Measurements from ENCODE around the gene ALDH1A2.
"Not testable (repeated sequence)": the region's sequence is repeated elsewhere in the genome, so short reads cannot be mapped to it uniquely, and the experiment has no call there.

ALDH1A2 gene

GRCh38 chr15:58014040-58014439 lies 51.5 kb downstream of the ALDH1A2 start:
- Histone ChIP-seq H3K36me3 (replicated peaks; ENCODE audit: low read depth, low read length) (no peaks in the 10 kb centered on the region), H3K4me3 (ENCODE audit: low read length) (no peak overlapping the region), H3K9me3 (ENCODE audit: insufficient read depth, low read length) (no peaks in the 10 kb centered on the region), H3K9ac (ENCODE audit: low read length) (no peak overlapping the region), H3K4me1 (ENCODE audit: low read length) (no peaks in the 10 kb centered on the region), H3K27me3 (ENCODE audit: low read depth, low read length) (peaks cover 5% of the 10 kb centered on the region; the same call in 1 of the 2 replicates), H3K4me2 (ENCODE audit: low read length) (no peak overlapping the region), H4K20me1 (ENCODE audit: insufficient read depth, low read length) (no peaks in the 10 kb centered on the region), H2AFZ (ENCODE audit: low read depth, low read length) (no peak overlapping the region), H3K27ac (ENCODE audit: low read length) (no peak overlapping the region), H3K79me2 (ENCODE audit: low read length) (no peaks in the 10 kb centered on the region)
- TF ChIP-seq CTCF (IDR thresholded peaks at IDR 0.05; ENCODE audit: low read depth, low read length) (no peak), EZH2phosphoT487 (IDR thresholded peaks at IDR 0.05; ENCODE audit: low read depth) (no peak)

GRCh38 chr15:58010983-58011382 lies 54.5 kb downstream of the ALDH1A2 start:
- TF ChIP-seq CTCF (IDR thresholded peaks at IDR 0.05; ENCODE audit: low read depth, low read length) (no peak), EZH2phosphoT487 (IDR thresholded peaks at IDR 0.05; ENCODE audit: low read depth) (no peak)
- no peaks in the 10 kb centered on the region for H4K20me1 ChIP-seq (ENCODE audit: insufficient read depth, low read length)
- peaks cover 9% of the 10 kb centered on the region for H3K4me1 ChIP-seq (ENCODE audit: low read length)
- no peak overlapping the region for H3K4me2 ChIP-seq (ENCODE audit: low read length)
- H3K79me2 ChIP-seq (ENCODE audit: low read length), result no peaks in the 10 kb centered on the region
- no peak overlapping the region for H2AFZ ChIP-seq (ENCODE audit: low read depth, low read length)
- H3K9me3 ChIP-seq (ENCODE audit: insufficient read depth, low read length), result no peaks in the 10 kb centered on the region
- no peak overlapping the region for H3K4me3 ChIP-seq (ENCODE audit: low read length)
- no peaks in the 10 kb centered on the region for H3K36me3 ChIP-seq (replicated peaks; ENCODE audit: low read depth, low read length)
- no peak overlapping the region for H3K27ac ChIP-seq (ENCODE audit: low read length)
- peaks cover 5% of the 10 kb centered on the region; the same call in 1 of the 2 replicates for H3K27me3 ChIP-seq (ENCODE audit: low read depth, low read length)
- H3K9ac ChIP-seq (ENCODE audit: low read length), result no peak overlapping the region

- Histone ChIP-seq H3K27me3 (ENCODE audit: low read depth, low read length) (no peaks in the 10 kb centered on the region), H3K9ac (ENCODE audit: low read length) (no peak overlapping the region), H3K4me2 (ENCODE audit: low read length) (no peak overlapping the region), H3K36me3 (replicated peaks; ENCODE audit: low read depth, low read length) (no peaks in the 10 kb centered on the region), H3K27ac (ENCODE audit: low read length) (no peak overlapping the region), H3K9me3 (ENCODE audit: insufficient read depth, low read length) (no peaks in the 10 kb centered on the region), H4K20me1 (ENCODE audit: insufficient read depth, low read length) (no peaks in the 10 kb centered on the region), H3K4me3 (ENCODE audit: low read length) (no peak overlapping the region), H3K79me2 (ENCODE audit: low read length) (no peaks in the 10 kb centered on the region), H3K4me1 (ENCODE audit: low read length) (peaks cover 9% of the 10 kb centered on the region), H2AFZ (ENCODE audit: low read depth, low read length) (no peak overlapping the region)
- TF ChIP-seq CTCF (IDR thresholded peaks at IDR 0.05; ENCODE audit: low read depth, low read length) (no peak), EZH2phosphoT487 (IDR thresholded peaks at IDR 0.05; ENCODE audit: low read depth) (no peak)
Observed at GRCh38 chr15:58003810-58004209, 61.7 kb downstream of the ALDH1A2 start.

- Histone ChIP-seq H3K4me1 (ENCODE audit: low read length) (peaks cover 9% of the 10 kb centered on the region), H4K20me1 (ENCODE audit: insufficient read depth, low read length) (no peaks in the 10 kb centered on the region), H3K36me3 (replicated peaks; ENCODE audit: low read depth, low read length) (no peaks in the 10 kb centered on the region), H3K4me2 (ENCODE audit: low read length) (no peak overlapping the region), H3K79me2 (ENCODE audit: low read length) (no peaks in the 10 kb centered on the region), H3K27me3 (ENCODE audit: low read depth, low read length) (no peaks in the 10 kb centered on the region), H2AFZ (ENCODE audit: low read depth, low read length) (no peak overlapping the region), H3K4me3 (ENCODE audit: low read length) (no peak overlapping the region), H3K9me3 (ENCODE audit: insufficient read depth, low read length) (no peaks in the 10 kb centered on the region), H3K27ac (ENCODE audit: low read length) (no peak overlapping the region), H3K9ac (ENCODE audit: low read length) (no peak overlapping the region)
- TF ChIP-seq EZH2phosphoT487 (IDR thresholded peaks at IDR 0.05; ENCODE audit: low read depth) (no peak), CTCF (IDR thresholded peaks at IDR 0.05; ENCODE audit: low read depth, low read length) (no peak)
Observed at GRCh38 chr15:58002338-58003126, 63.0 kb downstream of the ALDH1A2 start.

GRCh38 chr15:57999699-58000098 lies 65.8 kb downstream of the ALDH1A2 start:
- not testable (repeated sequence) for H3K4me1 ChIP-seq (ENCODE audit: low read length); H3K9me3 ChIP-seq (ENCODE audit: insufficient read depth, low read length); H4K20me1 ChIP-seq (ENCODE audit: insufficient read depth, low read length); H3K27me3 ChIP-seq (ENCODE audit: low read depth, low read length); H2AFZ ChIP-seq (ENCODE audit: low read depth, low read length); H3K79me2 ChIP-seq (ENCODE audit: low read length); H3K4me2 ChIP-seq (ENCODE audit: low read length); H3K27ac ChIP-seq (ENCODE audit: low read length); H3K36me3 ChIP-seq (replicated peaks; ENCODE audit: low read depth, low read length); H3K9ac ChIP-seq (ENCODE audit: low read length); H3K4me3 ChIP-seq (ENCODE audit: low read length)

Measured in OCI-LY3 (cell line).